Activated CD4-positive, alpha-beta T cell treated with anti-CD3 and anti-CD28 coated beads, Interleukin-2, amount 50 U/mL, for 48 hours (primary cell): Measurements from ENCODE around the gene CACNA1C.

ENCODE experiments used
- DNase-seq, 2 experiments: peaks; one replicate each; pipeline ENCODE4 v3.0.0-alpha.2; 2020

CACNA1C gene

GRCh38 chr12:2301531-2302461 lies 249.0 kb downstream of the CACNA1C start:
- DNase-seq, result no peak

DNA sequence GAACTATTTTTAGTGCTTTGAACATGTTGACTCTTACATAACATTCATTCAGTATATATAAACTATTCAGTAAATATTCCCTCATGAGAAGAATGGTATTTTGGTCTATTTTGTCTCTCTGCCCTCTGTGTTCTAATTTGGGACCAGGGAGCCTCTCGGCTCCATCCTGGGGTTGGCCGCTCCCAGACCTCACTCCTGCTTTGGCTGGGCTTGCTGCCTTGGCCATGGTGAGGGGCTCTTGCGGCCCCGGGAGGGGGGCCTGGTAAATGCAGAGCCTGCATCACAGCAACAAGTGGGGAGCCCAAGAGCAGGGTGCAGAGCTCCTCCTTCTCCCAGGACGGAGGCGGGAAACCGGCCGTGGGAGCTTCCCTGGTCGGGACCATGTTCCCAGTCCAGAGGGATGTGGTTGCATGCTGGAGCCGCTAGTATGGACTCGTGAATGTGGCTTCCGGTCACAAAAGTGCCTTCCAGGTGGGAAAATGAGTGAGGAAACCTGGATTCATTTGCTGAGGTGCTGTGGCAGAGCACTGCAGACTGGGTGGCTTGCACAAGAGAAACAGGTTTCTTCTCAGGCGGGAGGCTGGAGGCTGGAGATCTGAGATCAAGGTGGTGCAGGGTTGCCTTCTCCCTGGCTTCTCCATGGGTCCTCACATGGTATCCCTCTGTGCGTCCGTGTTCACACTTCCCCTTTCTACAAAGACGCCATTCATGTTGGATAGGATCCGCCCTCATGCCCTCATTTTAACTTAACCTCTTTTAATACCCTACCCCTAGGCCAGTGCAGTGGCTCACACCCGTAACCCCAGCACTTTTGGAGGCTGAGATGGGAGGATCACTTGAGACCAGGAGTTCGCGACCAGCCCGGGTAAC lies 250.2 kb downstream of the CACNA1C start:
- no peak for DNase-seq

DNA sequence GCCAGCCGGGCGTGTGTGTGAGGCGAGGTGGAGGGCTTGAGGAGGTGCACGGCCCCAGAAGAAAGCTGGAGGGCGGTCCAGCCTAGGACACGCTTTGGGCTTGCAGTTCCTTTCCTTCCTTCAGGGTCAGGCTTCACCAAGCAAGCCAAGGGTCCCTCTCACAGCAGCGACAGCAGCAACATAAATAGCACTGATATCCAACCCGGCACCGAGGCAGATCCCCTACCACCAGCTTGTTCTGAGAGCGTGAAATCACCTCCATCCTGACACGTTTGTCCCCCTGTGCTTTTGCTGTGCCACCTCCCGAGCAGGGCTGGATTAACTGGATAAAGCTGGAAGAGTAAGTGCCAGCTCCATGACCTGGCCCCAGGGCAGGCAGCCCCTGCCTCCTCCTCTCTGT lies 251.4 kb downstream of the CACNA1C start:
- no peak for DNase-seq

GRCh38 chr12:2306012-2306411 lies 253.2 kb downstream of the CACNA1C start:
- DNase-seq, result no peak

GRCh38 chr12:2306735-2307134 lies 253.9 kb downstream of the CACNA1C start:
- no peak for DNase-seq

- DNase-seq, result no peak
Observed at GRCh38 chr12:2307550-2307949, 254.8 kb downstream of the CACNA1C start.

DNA sequence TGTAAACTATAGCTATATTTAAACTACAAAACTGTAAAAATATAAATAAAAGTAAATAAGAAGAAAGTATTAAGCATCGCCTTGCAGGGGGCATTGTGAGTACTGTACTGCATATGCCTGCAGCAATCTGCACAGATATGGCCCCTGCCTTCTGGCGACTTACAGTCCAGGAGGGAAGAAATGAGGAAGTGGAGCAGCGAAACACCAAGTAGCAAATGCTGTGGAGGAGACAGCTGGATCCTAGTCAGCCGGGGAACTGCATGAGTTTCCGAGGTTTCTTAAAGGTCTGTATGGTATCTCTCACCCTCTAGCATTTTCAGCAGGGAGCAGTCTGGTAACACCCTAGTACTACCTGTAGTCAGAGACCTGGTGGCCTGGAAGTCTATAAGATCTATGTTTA lies 256.9 kb downstream of the CACNA1C start:
- DNase-seq, result no peak

DNA sequence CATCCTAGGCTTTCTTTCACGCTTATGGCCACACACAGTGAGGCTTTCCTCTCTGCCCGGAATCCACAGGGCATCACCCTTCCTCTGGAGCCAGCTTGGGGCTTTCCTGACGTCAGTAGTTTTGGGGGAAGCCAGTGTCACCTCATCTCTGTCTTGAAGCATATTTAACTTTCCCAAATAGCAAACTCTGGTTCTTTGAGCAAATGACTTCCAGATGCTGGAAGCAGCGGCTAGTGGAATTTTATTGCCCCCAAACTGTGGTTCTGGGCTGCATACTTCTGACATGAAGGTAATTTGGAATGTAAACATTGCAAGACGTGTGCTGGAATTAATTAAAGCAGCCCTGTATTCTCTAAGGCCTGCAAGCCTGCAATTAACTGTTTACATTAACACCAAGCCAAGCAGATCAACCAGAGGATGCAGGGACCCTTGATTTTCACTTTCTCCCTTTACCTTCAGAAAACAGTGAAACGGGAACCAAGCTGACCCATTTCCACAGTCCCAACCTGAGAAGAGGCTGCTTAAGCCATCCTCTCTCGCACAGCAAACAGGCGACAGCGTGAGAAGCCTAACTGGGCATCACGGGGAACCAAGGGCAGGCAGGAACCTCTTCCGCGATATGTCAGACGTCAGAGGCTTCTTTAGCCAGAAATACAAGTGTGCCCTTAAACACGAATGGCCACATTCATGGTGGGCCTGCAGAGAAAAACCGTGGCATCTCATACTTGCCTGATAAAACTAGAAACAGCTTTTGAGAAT lies 258.4 kb downstream of the CACNA1C start:
- DNase-seq, result no peak

DNA sequence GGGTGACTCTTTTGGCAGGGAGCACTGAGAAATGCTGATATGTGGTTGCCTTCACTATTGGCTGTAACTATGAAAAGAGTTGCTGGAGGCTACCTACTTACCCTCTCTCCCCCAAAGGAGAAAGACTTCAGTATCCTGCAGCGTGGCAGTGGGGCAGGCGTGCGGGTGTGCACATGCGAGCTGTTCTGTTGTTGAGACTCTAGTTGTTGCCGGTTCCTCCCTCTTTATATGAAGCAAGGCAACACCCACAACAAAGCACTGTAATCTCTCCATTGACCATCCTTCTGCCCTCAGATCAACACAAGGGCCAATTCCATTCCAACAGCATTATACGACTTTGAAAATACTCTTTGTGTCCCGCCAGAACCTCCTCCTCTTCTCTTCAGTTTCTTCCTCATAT lies 259.4 kb downstream of the CACNA1C start:
- no peak for DNase-seq

GRCh38 chr12:2312770-2313169 lies 260.0 kb downstream of the CACNA1C start:
- no peak for DNase-seq

DNA sequence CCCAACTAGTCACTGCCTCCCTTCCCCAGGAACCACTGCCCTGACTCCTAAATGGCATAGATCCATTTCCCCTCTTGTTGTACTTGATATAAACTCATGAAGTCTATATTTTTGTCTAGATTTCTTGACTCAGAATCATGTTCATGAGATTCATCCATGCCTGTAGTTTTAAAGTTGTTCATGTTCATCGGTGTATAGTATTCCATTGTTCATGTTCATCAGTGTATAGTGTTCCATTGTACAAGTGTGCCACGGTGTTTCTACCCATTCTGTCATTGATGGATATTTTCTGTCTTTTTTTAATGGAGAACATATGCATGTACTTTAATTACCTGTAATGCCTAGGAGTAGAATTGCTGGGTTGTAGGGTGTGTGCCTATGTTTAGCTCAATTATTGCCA lies 261.7 kb downstream of the CACNA1C start:
- no peak for DNase-seq

DNA sequence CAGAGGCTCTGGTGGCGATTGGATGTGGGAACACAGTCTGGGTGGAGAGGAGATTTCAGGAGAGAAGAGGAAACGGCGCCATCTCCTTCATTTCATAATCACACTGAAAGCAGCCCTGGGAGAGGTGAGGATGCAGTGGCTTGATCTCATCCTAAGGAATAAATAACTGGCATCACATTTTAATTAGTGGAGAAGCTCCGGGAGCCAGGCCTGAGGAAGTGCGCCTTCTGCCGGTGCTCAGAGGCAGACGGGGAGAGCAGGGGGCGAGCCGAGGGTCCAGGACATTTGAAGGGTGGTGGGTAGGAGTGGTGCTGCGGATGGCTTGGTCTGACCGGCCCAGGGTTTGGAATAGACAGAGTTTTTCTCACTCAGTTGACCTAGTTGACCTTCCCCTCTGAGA lies 265.0 kb downstream of the CACNA1C start:
- no peak for DNase-seq

DNA sequence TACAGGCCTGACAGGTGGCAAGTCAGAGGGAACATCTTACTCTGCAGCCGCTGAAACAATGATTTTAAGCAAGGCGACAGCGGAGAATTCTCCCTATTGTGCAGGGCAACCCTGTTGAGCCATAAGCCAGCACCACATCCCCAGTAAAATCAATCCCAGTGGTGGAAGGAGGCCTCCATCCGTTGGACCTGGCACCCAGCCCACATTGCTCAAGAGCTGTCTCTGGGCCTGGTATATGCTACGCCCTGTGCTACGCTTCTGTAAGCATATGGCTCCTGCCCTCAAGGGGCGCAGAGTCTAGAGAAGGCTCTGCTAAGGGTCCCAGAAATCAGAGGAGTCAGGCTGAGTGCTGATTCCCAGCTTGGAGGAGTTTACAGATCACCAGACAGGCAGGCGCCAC lies 265.5 kb downstream of the CACNA1C start:
- no peak for DNase-seq

DNA sequence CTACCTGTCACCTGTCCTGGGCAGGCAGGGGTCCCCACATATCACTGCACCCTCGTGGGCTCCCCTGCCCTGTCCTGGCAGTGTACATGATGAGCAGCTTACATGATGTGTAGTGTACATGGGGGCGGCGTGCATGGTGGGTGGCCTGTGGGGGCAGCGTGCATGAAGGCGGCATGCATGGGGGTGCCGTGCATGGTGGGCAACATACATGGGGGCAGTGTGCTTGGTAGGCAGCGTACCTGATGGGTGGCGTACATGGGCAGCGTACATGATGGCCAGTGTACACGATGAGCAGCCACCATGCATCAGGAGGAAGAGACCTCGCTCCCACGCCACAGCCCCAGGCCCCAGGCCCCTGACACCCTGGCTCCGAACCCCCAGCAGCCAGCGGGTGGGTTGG lies 266.3 kb downstream of the CACNA1C start:
- no peak for DNase-seq

- no peak for DNase-seq
Observed at GRCh38 chr12:2319737-2320506, 267.1 kb downstream of the CACNA1C start.

- DNase-seq, result no peak
Observed at GRCh38 chr12:2320841-2321240, 268.1 kb downstream of the CACNA1C start.

- DNase-seq, result no peak
Observed at GRCh38 chr12:2322554-2323120, 269.9 kb downstream of the CACNA1C start.

- no peak for DNase-seq
Observed at GRCh38 chr12:2323532-2324255, 270.9 kb downstream of the CACNA1C start.

- DNase-seq, result no peak
Observed at GRCh38 chr12:2324387-2324786, 271.6 kb downstream of the CACNA1C start.

GRCh38 chr12:2325519-2325918 lies 272.7 kb downstream of the CACNA1C start:
- DNase-seq, result no peak

DNA sequence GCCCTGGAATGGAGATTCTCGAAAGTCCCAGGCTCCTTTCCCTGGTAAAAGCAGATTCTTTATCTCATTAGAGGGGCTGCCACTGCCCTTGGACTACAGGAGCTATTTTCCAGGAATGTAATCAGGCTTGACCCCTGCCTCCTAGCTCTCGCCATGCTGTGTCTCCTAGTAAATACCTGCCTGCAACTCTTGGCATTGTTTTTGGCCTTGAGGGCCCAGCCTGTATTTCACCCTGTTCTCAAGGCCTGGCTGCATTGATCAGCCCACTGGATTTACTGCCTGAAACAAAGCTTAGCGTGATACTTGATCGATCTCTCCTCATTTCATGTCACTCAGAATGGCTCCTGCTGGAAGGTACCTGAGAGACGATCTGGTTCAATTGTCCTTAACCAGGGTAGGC lies 273.7 kb downstream of the CACNA1C start:
- no peak for DNase-seq
